GM19099 (cell line): ENCODE results near the gene FCGR3B.
"Not testable (repeated sequence)": the region's sequence is repeated elsewhere in the genome, so short reads cannot be mapped to it uniquely, and the experiment has no call there.

Source experiments
- POLR2A ChIP-seq: IDR thresholded peaks from 3 replicates; pipeline ENCODE4 v1.6.1; 2011; ENCODE audit warnings: low read depth; ENCODE audit not compliant: insufficient read length; ENCODE audit errors: extremely low read depth

FCGR3B gene

GRCh38 chr1:161631076-161631475, at the start of gene FCGR3B:
Gene FCGR3B (minus strand): TSS chr1:161631176. CDS start chr1:161631094, 82 bp downstream.
- no peak for TF ChIP-seq POLR2A

- no peak for TF ChIP-seq POLR2A
Measured at GRCh38 chr1:161678500-161678899, 47.5 kb upstream of the FCGR3B start.

GRCh38 chr1:161676958-161677689, 46.1 kb upstream of the FCGR3B start:
- TF ChIP-seq POLR2A, result no peak

- TF ChIP-seq POLR2A, result no peak
Measured at GRCh38 chr1:161676441-161676840, 45.5 kb upstream of the FCGR3B start.

- not testable (repeated sequence) for TF ChIP-seq POLR2A
Measured at GRCh38 chr1:161662684-161663339, 31.8 kb upstream of the FCGR3B start, which contains the start of gene FCGR2B. Gene FCGR2B (plus strand): TSS chr1:161663143. CDS start chr1:161663242, 99 bp downstream.

GRCh38 chr1:161621181-161622000, 9.6 kb downstream of the FCGR3B start:
- TF ChIP-seq POLR2A, result peak; percentile 5

GRCh38 chr1:161612322-161613141, 18.4 kb downstream of the FCGR3B start:
- TF ChIP-seq POLR2A, result peak; percentile 42
